Left lung (tissue), 10 donors: ENCODE results near the gene MRC2. TPM values are rescaled to one million over a fixed set of nuclear protein-coding genes. Genes with fewer than 3 reads are reported as not detected.

Experiments
- ATAC-seq: fragments of 200-7000 bp; cut with Tn5 transposase; one replicate; pipeline ENCODE4 v1.9.1; 2020; ENCODE audit warnings: moderate library complexity
- DNase-seq, 4 donors: peaks; one replicate each; pipeline ENCODE4 v3.0.0-alpha.2; 2013 to 2020
- H3K27ac ChIP-seq, 2 donors: fragments of 200-600 bp; sonication (generic) in 1 of 2; one replicate each; pipeline versions ENCODE4 v1.5.0 to v1.8.0; 2020 to 2021
- H3K27me3 ChIP-seq, 2 donors: fragments of 200-600 bp; sonication (generic) in 1 of 2; one replicate each; pipeline versions ENCODE4 v1.5.0 to v1.8.0; 2020 to 2021
- H3K36me3 ChIP-seq, 2 donors: fragments of 200-600 bp; sonication (generic) in 1 of 2; one replicate each; pipeline versions ENCODE4 v1.5.0 to v1.8.0; 2020 to 2021
- H3K4me1 ChIP-seq, 2 donors: fragments of 200-600 bp; one replicate each; pipeline ENCODE4 v1.8.0; 2021
- H3K4me3 ChIP-seq, 2 donors: fragments of 200-600 bp; sonication (generic) in 1 of 2; one replicate each; pipeline versions ENCODE4 v1.5.0 to v1.8.0; 2020 to 2021; ENCODE audit warnings: mild to moderate bottlenecking in 1 of 2
- H3K9me3 ChIP-seq, 2 donors: fragments of 200-600 bp; sonication (generic) in 1 of 2; one replicate each; pipeline versions ENCODE4 v1.5.0 to v1.8.0; 2020 to 2021
- CTCF ChIP-seq, 2 donors: fragments of 200-600 bp; sonication (generic) in 1 of 2; IDR thresholded peaks; one replicate each; pipeline versions ENCODE4 v1.5.0 to v1.8.0; 2021; ENCODE audit warnings: antibody characterized with exemption in 2 of 2
- intact Hi-C, 2 donors: fragments of 100-400 bp; cut with DNase I; formaldehyde crosslinking; loops; one replicate each; pipeline versions ENCODE4 v1.11.2 to v1.14.2; 2022
- polyA plus RNA-seq, 6 donors: library from polyadenylated mRNA; unstranded; fragments of 120-200 nt; gene quantifications; one replicate each; pipeline ENCODE4 v1.2.1, GENCODE V29; 2013; ENCODE audit not compliant: insufficient read length in 6 of 6
- total RNA-seq, 2 donors: library from RNA; stranded (reverse); fragmentation: NEBNext Ultra II Directional; extraction: Animal tissue kit (Norgen Biotek cat#: 25700); gene quantifications; one replicate each; pipeline ENCODE4 v1.2.1, GENCODE V29; 2021
- donor health status: DM: no; HTN: yes; CAD: no.
- donor health status: DM: no; HTN: no; CAD: no.

The MRC2 gene
- total and polyA plus RNA-seq, 8 donors: 84.5 to 151 (median 101) TPM

- intact Hi-C loops: no loop called here
- Histone ChIP-seq H3K4me3 (peak overlapping the region; percentile 46 to 48), H3K27ac (peak overlapping the region; percentile 77 to 81), H3K36me3 (no peaks in the 10 kb centered on the region), H3K4me1 (peaks cover 24 to 38% of the 10 kb centered on the region in 2 donors), H3K9me3 (no peaks in the 10 kb centered on the region), H3K27me3 (peaks cover 0 to 5% of the 10 kb centered on the region in 2 donors)
- ATAC-seq (peak; percentile 71), DNase-seq (peak; percentile 42 to 89 (median 69))
- TF ChIP-seq CTCF (IDR thresholded peaks at IDR 0.05): no peak
Observed at GRCh38 chr17:62652251-62653001, 25.0 kb downstream of the MRC2 start.

- no peaks in the 10 kb centered on the region for H3K36me3 ChIP-seq
- ATAC-seq (peak; percentile 80), DNase-seq (peak; percentile 47 to 90 (median 74))
- no peaks in the 10 kb centered on the region for H3K9me3 ChIP-seq
- H3K27me3 ChIP-seq: peaks cover 0 to 5% of the 10 kb centered on the region in 2 donors
- H3K4me3 ChIP-seq: peak overlapping the region; percentile 46 to 48
- peaks cover 21 to 36% of the 10 kb centered on the region in 2 donors for H3K4me1 ChIP-seq
- TF ChIP-seq CTCF (IDR thresholded peaks at IDR 0.05): no peak
- peak overlapping the region; percentile 77 to 81 for H3K27ac ChIP-seq
- intact Hi-C loops: no loop called here
Observed at GRCh38 chr17:62653002-62653825, 25.7 kb downstream of the MRC2 start.

- Histone ChIP-seq H3K36me3 (no peaks in the 10 kb centered on the region), H3K9me3 (no peaks in the 10 kb centered on the region), H3K27ac (peak overlapping the region; percentile 35 to 53), H3K4me1 (peaks cover 17 to 32% of the 10 kb centered on the region in 2 donors), H3K27me3 (peaks cover 0 to 5% of the 10 kb centered on the region in 2 donors), H3K4me3 (no peak overlapping the region)
- no peak for TF ChIP-seq CTCF (IDR thresholded peaks at IDR 0.05)
- peak; percentile 59 to 81 (median 74) for DNase-seq
- intact Hi-C loops: no loop called here
- ATAC-seq: peak; percentile 30
Observed at GRCh38 chr17:62653826-62654761, 26.6 kb downstream of the MRC2 start.

- Histone ChIP-seq H3K4me1 (peaks cover 15 to 32% of the 10 kb centered on the region in 2 donors), H3K36me3 (no peaks in the 10 kb centered on the region), H3K27me3 (peaks cover 0 to 5% of the 10 kb centered on the region in 2 donors), H3K4me3 (no peak overlapping the region), H3K9me3 (peaks cover 0 to 6% of the 10 kb centered on the region in 2 donors), H3K27ac (no peak overlapping the region)
- DNase-seq: peak in 2 of 4 donors; percentile 11 to 32
- TF ChIP-seq CTCF (IDR thresholded peaks at IDR 0.05): no peak
- intact Hi-C loops: no loop called here
- no peak for ATAC-seq
Observed at GRCh38 chr17:62655656-62656055, 28.2 kb downstream of the MRC2 start.
